Lower leg skin (tissue), 4 donors: ENCODE measurements around the gene AMER2. TPM values are rescaled to one million over a fixed set of nuclear protein-coding genes. Genes with fewer than 3 reads are reported as not detected.

ENCODE experiments used
- DNase-seq, 2 donors: peaks; one replicate each; pipeline ENCODE4 v3.0.0-alpha.2; 2019; ENCODE audit warnings: low spot score in 2 of 2
- H3K4me3 ChIP-seq: fragments of 200-600 bp; sonication (generic); 2 replicates; pipeline ENCODE4 v1.5.1; 2017; ENCODE audit warnings: mild to moderate bottlenecking, low read depth; ENCODE audit not compliant: poor library complexity, severe bottlenecking
- POLR2A ChIP-seq, 2 donors: fragments of 450-650 bp; IDR thresholded peaks; one replicate each; pipeline ENCODE4 v1.6.1; 2016 to 2017; ENCODE audit warnings: antibody characterized with exemption in 2 of 2, mild to moderate bottlenecking in 1 of 2, moderate library complexity in 1 of 2
- WGBS, 2 donors: methylation state at CpG; one replicate each; pipeline ENCODE4 v1.1.5; 2018; 5-methylcytosine and 5-hydroxymethylcytosine counted together
- intact Hi-C: fragments of 100-400 bp; cut with DNase I; formaldehyde crosslinking; loops from one replicate; pipeline ENCODE4 v1.15.0; 2023; ENCODE audit warnings: low total_unique reads
- total RNA-seq, 4 donors: library from RNA; depleted of rRNA; stranded (reverse); fragments of >200 nt; gene quantifications; one replicate each; pipeline ENCODE4 v1.1.0, GENCODE V29; 2016
- TF ChIP-seq, protein P1 (sequence below), 3 donors: fragments of 450-650 bp; IDR thresholded peaks; one replicate each; pipeline ENCODE4 v1.5.1; 2016; ENCODE audit warnings: antibody characterized with exemption in 3 of 3, mild to moderate bottlenecking in 3 of 3, moderate library complexity in 2 of 3

AMER2 gene, protein sequence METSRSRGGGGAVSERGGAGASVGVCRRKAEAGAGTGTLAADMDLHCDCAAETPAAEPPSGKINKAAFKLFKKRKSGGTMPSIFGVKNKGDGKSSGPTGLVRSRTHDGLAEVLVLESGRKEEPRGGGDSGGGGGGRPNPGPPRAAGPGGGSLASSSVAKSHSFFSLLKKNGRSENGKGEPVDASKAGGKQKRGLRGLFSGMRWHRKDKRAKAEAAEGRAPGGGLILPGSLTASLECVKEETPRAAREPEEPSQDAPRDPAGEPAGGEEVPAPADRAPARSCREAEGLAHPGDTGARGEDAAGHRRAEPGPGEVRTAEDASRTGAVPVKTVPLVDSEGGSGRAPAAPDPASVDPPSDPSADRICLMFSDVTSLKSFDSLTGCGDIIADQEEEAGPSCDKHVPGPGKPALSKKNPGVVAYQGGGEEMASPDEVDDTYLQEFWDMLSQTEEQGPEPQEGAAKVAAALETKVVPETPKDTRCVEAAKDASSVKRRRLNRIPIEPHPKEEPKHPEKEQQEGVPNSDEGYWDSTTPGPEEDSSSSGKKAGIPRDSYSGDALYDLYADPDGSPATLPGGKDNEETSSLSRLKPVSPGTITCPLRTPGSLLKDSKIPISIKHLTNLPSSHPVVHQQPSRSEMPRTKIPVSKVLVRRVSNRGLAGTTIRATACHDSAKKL
- under 1 TPM in 3 of 4 donors, not detected in 1; 0.08 to 0.20 (median 0.13) TPM for total RNA-seq

DNA sequence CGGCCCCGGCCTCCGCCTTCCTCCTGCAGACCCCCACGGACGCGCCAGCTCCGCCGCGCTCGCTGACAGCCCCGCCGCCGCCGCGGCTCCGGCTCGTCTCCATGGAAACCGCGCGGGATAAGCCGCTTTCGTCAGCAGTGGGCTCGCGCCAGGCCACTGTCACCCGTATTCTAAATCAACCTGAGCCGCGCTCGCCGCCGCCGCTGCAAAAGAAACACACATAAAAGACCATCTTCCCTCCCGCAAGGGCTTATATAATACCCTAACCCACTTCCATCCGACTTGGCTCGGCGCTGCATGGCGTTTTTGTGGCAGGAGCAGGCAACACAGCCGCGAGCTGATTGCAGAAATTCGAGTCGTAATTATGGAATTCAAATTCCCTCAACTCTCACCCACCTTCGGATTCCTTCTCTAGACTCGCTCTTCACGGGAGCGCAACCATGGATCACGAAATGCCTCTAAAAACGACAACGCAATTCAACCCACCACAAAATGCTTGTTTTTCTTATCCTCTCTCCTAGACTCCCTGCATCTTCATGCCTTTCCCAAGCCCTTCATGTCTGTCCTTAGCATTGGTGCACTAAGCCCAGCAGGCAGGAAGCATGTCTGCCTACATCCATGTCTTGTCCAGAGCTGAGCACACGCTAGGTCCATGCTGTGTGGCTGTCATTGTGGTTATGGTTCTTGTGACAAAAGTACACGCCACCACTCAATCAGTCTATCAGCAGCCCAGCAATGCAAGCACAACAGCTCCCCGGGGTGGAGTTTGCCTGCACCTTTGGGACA lies at the start of gene AMER2:
Gene AMER2 (minus strand): TSS at position 772 of the 786 bp plus-strand sequence. CDS start 669 bp downstream, at position 103.
- WGBS, 2 donors: 3 to 4% methylated on average over 47 to 50 of the region's 50 CpGs
- TF ChIP-seq, protein P1, sequence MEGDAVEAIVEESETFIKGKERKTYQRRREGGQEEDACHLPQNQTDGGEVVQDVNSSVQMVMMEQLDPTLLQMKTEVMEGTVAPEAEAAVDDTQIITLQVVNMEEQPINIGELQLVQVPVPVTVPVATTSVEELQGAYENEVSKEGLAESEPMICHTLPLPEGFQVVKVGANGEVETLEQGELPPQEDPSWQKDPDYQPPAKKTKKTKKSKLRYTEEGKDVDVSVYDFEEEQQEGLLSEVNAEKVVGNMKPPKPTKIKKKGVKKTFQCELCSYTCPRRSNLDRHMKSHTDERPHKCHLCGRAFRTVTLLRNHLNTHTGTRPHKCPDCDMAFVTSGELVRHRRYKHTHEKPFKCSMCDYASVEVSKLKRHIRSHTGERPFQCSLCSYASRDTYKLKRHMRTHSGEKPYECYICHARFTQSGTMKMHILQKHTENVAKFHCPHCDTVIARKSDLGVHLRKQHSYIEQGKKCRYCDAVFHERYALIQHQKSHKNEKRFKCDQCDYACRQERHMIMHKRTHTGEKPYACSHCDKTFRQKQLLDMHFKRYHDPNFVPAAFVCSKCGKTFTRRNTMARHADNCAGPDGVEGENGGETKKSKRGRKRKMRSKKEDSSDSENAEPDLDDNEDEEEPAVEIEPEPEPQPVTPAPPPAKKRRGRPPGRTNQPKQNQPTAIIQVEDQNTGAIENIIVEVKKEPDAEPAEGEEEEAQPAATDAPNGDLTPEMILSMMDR (IDR thresholded peaks at IDR 0.05): no peak
- no peak for TF ChIP-seq POLR2A (IDR thresholded peaks at IDR 0.05)
- intact Hi-C loops: no loop called here
- H3K4me3 ChIP-seq: peak within 1 kb of the TSS; percentile 21
- DNase-seq: no peak

DNA sequence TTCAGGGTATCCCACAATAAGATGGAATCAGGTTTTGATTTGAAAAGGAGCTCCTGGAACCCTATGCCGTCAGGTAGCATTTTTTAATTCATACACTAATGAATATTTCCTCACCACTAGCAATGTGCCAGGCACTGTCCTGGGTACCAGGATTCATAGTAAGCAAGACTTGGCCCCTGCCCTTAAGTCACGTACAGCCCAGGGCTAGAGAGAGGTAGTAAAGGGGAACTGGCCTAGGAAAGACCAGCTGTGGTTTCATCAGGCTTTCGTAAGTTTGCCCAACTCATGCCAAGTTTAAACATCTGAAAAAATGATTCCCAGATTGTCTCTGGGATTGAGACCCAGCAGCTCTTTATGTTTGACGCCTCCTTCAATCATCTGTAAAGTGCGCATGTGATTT lies 45.9 kb upstream of the AMER2 start:
- intact Hi-C loops: no loop called here
- no peak overlapping the region for H3K4me3 ChIP-seq
- WGBS, 2 donors: 69 to 70% methylated on average over 5 of the region's 5 CpGs
- TF ChIP-seq, protein P1 (IDR thresholded peaks at IDR 0.05): no peak
- no peak for TF ChIP-seq POLR2A (IDR thresholded peaks at IDR 0.05)
- DNase-seq: peak in 1 of 2 donors; percentile 8

DNA sequence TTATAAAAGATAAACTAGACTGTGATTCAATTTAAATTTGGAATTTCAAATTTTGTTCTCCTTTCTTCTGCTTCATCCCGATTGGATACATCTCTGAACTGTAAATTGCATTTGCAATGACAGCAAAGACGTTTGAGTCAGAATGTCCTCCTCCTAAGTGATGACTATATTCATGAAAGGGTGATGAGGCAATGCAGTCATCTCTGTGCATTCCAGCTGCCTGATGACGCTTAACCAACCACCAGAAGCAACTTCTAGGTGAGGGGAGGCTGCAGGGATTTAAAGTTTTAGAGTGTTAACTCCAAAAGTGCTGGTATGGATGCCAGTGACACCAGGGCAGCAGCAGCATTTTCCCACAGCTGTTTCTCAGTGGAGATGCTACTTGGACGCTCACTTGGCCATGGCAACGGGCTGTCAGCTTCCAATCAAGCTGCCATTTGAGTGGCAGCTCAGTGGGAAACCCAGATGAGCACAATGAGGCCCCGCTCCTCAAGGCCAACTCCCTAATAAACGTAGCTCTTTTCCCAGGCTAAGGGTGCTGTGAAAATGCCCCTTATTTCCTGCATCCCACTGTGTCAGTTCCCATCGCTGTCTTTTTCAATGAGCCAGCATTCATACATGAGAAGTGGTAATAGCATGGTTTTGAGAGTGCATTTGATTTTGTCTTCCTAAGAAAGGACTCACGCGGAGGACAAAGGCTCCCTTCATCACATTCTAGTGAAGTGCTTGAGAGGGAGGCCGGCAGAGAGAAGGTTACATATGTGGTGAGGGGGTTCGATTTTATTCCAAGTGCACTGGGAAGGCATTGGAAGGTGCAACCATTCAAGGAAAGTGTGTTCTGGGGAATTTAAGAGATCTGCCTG lies 45.2 kb upstream of the AMER2 start:
- DNase-seq: peak in 1 of 2 donors; percentile 57
- intact Hi-C loops: no loop called here
- 61 to 64% methylated on average over 12 of the region's 12 CpGs for WGBS, 2 donors
- no peak for TF ChIP-seq POLR2A (IDR thresholded peaks at IDR 0.05)
- TF ChIP-seq, protein P1 (IDR thresholded peaks at IDR 0.05): no peak
- no peak overlapping the region for H3K4me3 ChIP-seq

DNA sequence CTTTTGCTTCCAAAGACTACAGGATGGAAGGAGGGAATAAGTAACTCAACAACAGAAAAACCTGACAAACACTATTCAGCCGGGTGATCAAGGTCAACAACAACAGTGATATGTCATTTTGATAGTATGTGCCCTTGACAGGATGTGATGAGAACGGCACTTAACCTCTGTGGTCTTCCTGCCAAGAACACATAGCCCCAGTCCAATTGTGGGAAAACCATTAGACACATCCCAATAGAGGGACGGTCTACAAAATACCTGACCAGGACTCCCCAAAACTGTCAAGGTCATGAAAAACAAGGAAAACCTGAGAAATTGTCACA lies 43.1 kb upstream of the AMER2 start:
- WGBS, 2 donors: 70 to 74% methylated on average over 3 of the region's 3 CpGs
- TF ChIP-seq, protein P1 (IDR thresholded peaks at IDR 0.05): no peak
- no peak for TF ChIP-seq POLR2A (IDR thresholded peaks at IDR 0.05)
- DNase-seq: no peak
- H3K4me3 ChIP-seq: no peak overlapping the region
- intact Hi-C loops: no loop called here
